Stomach (tissue), 9 donors: Measurements from ENCODE around the gene RAG1. TPM values are rescaled to one million over a fixed set of nuclear protein-coding genes. Genes with fewer than 3 reads are reported as not detected.

ENCODE experiments used
- DNase-seq, 2 donors: peaks; one replicate each; pipeline versions ENCODE4 v3.0.0 to v3.0.0-alpha.2; 2013 to 2019
- H3K27ac ChIP-seq, 5 donors: fragments of 200-600 bp in 4 of 5; sonication (generic) in 4 of 5; one replicate each; pipeline ENCODE4 v1.5.1; 2013 to 2019; ENCODE audit warnings: mild to moderate bottlenecking in 1 of 5, moderate library complexity in 1 of 5
- H3K27me3 ChIP-seq, 3 donors: fragments of 200-600 bp; sonication (generic); one replicate each; pipeline ENCODE4 v1.5.1; 2017 to 2019; ENCODE audit warnings: mixed run types in 1 of 3
- H3K36me3 ChIP-seq, 4 donors: fragments of 200-600 bp; sonication (generic); 1 replicate in 3 of 4; 2 replicates in 1 of 4; pipeline ENCODE4 v1.5.1; 2016 to 2019
- H3K4me1 ChIP-seq, 4 donors: fragments of 200-600 bp; sonication (generic); one replicate each; pipeline ENCODE4 v1.5.1; 2016 to 2019
- H3K4me3 ChIP-seq, 4 donors: fragments of 200-600 bp; sonication (generic) in 3 of 4; one replicate each; pipeline ENCODE4 v1.5.1; 2016 to 2019; ENCODE audit warnings: mild to moderate bottlenecking in 1 of 4
- H3K9me3 ChIP-seq, 4 donors: fragments of 200-600 bp; sonication (generic); one replicate each; pipeline ENCODE4 v1.5.1; 2016 to 2019
- EP300 ChIP-seq: sonication (generic); formaldehyde crosslinking; IDR thresholded peaks from one replicate; pipeline ENCODE4 v1.6.1; 2017; ENCODE audit warnings: antibody characterized with exemption
- POLR2A ChIP-seq, 4 donors: fragments of 450-650 bp; IDR thresholded peaks; one replicate each; pipeline ENCODE4 v1.6.1; 2016; ENCODE audit warnings: antibody characterized with exemption in 4 of 4, control low read depth in 2 of 4, mild to moderate bottlenecking in 1 of 4, moderate library complexity in 1 of 4
- POLR2AphosphoS5 ChIP-seq, 3 donors: sonication (generic); formaldehyde crosslinking; IDR thresholded peaks; one replicate each; pipeline ENCODE4 v1.6.1; 2016; ENCODE audit warnings: antibody characterized with exemption in 3 of 3
- WGBS, 5 donors: extraction: QIAGEN DNeasy Blood & Tissue Kit in 3 of 5; methylation state at CpG; one replicate each; pipeline versions ENCODE4 v1.1.5 to v1.1.7; 2013 to 2018; 5-methylcytosine and 5-hydroxymethylcytosine counted together
- intact Hi-C: fragments of 100-400 bp; cut with DNase I; formaldehyde crosslinking; loops from one replicate; pipeline ENCODE4 v1.15.1; 2023; ENCODE audit warnings: low total_unique reads
- polyA plus RNA-seq, 3 donors: library from polyadenylated mRNA; stranded (reverse); fragments of 200-250 nt; gene quantifications; one replicate each; pipeline ENCODE4 v1.2.3, GENCODE V29; 2013
- total RNA-seq, 5 donors: library from RNA; depleted of rRNA; stranded (reverse); fragments of >200 nt; gene quantifications; one replicate each; pipeline versions ENCODE4 v1.1.0 to v1.2.3, GENCODE V29; 2014 to 2016
- TF ChIP-seq, protein P1 (sequence below), 7 experiments: fragments of 450-650 bp in 4 of 7; fragments of 200-600 bp in 3 of 7; sonication (generic) in 3 of 7; IDR thresholded peaks; one replicate each; pipeline ENCODE4 v1.5.1; 2016 to 2019; ENCODE audit warnings: antibody characterized with exemption in 7 of 7, control low read depth in 2 of 7, mild to moderate bottlenecking in 1 of 7
- donor health status: healthy with polysubstance abuse.
- donor health status: Bipolar disorder and iron deficiency.
- donor health status: healthy.

RAG1 gene
- total and polyA plus RNA-seq, 8 donors = 0.23 to 5.0 (median 0.43) TPM; not detected in 2

GRCh38 chr11:36628141-36628540 is 60.3 kb downstream of the RAG1 start:
- H3K27ac ChIP-seq = no peak overlapping the region
- no peaks in the 10 kb centered on the region for H3K36me3 ChIP-seq
- peaks cover 0 to 9% (median 3%) of the 10 kb centered on the region in 4 donors for H3K4me1 ChIP-seq
- H3K4me3 ChIP-seq = no peak overlapping the region
- TF ChIP-seq POLR2AphosphoS5 (IDR thresholded peaks at IDR 0.05) = no peak
- TF ChIP-seq EP300 = no peak
- TF ChIP-seq, protein P1, sequence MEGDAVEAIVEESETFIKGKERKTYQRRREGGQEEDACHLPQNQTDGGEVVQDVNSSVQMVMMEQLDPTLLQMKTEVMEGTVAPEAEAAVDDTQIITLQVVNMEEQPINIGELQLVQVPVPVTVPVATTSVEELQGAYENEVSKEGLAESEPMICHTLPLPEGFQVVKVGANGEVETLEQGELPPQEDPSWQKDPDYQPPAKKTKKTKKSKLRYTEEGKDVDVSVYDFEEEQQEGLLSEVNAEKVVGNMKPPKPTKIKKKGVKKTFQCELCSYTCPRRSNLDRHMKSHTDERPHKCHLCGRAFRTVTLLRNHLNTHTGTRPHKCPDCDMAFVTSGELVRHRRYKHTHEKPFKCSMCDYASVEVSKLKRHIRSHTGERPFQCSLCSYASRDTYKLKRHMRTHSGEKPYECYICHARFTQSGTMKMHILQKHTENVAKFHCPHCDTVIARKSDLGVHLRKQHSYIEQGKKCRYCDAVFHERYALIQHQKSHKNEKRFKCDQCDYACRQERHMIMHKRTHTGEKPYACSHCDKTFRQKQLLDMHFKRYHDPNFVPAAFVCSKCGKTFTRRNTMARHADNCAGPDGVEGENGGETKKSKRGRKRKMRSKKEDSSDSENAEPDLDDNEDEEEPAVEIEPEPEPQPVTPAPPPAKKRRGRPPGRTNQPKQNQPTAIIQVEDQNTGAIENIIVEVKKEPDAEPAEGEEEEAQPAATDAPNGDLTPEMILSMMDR (IDR thresholded peaks at IDR 0.05) = no peak
- TF ChIP-seq POLR2A (IDR thresholded peaks at IDR 0.05) = no peak
- DNase-seq = no peak
- H3K27me3 ChIP-seq = no peaks in the 10 kb centered on the region
- 92 to 96% (median 94%) methylated on average over 5 of the region's 5 CpGs for WGBS, 5 donors
- no peaks in the 10 kb centered on the region for H3K9me3 ChIP-seq
- intact Hi-C loops = loop anchor here (10.0 kb wide), 1 partner anchor 63 kb away; the partner anchor contains the start of gene RAG1

DNA sequence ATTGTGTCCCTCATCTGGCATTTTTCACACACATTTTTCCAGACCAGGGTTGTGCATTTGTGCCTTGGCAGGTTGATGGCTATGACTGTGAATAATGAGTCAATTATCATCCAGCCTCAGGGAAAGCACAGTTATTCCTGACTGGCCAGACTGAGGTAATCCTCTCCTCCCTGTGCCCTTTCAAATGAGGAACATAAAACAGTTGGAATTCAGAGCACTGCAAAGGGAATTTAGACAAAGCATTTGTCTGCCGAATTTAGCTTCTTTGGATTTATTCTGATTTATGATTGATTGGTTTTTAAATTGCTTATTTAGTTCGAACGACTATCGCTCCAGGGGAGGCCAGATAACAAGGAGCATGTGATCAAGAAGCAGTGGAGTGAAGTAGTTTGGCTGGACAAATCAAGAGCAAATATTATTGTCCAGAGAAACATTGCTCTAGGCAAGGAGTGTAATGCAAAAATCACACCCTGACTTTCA is 61.0 kb downstream of the RAG1 start:
- intact Hi-C loops = loop anchor here (10.0 kb wide), 1 partner anchor 64 kb away; the partner anchor contains the start of gene RAG1
- Histone ChIP-seq H3K27me3 (no peaks in the 10 kb centered on the region), H3K4me3 (no peak overlapping the region), H3K27ac (no peak overlapping the region), H3K9me3 (no peaks in the 10 kb centered on the region), H3K36me3 (no peaks in the 10 kb centered on the region), H3K4me1 (peaks cover 0 to 9% (median 3%) of the 10 kb centered on the region in 4 donors)
- peak in 1 of 2 donors; percentile 24 for DNase-seq
- TF ChIP-seq, protein P1 (IDR thresholded peaks at IDR 0.05) = no peak
- no peak for TF ChIP-seq POLR2A (IDR thresholded peaks at IDR 0.05)
- TF ChIP-seq POLR2AphosphoS5 (IDR thresholded peaks at IDR 0.05) = no peak
- no peak for TF ChIP-seq EP300
- WGBS, 5 donors = 27 to 53% (median 35%) methylated on average over 4 of the region's 4 CpGs

Other genes starting within 250 kb of the RAG1 start
- gene TRAF6, start 57.7 kb upstream of the RAG1 start, total RNA-seq = 10 to 100 TPM in 3 of 5 donors, 1 to 10 TPM in 2; 1.2 to 19.2 (median 11.4) TPM
- 1 to 10 TPM; 2.2 to 3.8 (median 2.3) TPM for gene TRAF6, start 57.7 kb upstream of the RAG1 start, polyA plus RNA-seq
- gene IFTAP, start 26.5 kb downstream of the RAG1 start, total RNA-seq = 10 to 100 TPM; 14.9 to 95.0 (median 28.6) TPM
- gene IFTAP, start 26.5 kb downstream of the RAG1 start, polyA plus RNA-seq = 10 to 100 TPM; 23.5 to 33.5 (median 31.3) TPM
- 10 to 100 TPM in 1 of 5 donors, under 1 TPM in 1, not detected in 3; 0.37 to 17.9 TPM for gene RAG2, start 30.2 kb downstream of the RAG1 start, total RNA-seq
- not detected for gene RAG2, start 30.2 kb downstream of the RAG1 start, polyA plus RNA-seq